HG03103 (cell line): ENCODE measurements around the gene OTOGL.
"Not testable (repeated sequence)": the region's sequence is repeated elsewhere in the genome, so short reads cannot be mapped to it uniquely, and the experiment has no call there.

ENCODE experiments used
- ATAC-seq: cut with Tn5 transposase; IDR thresholded peaks from one replicate; pipeline ENCODE4 v1.9.1; 2021; ENCODE audit warnings: low read depth; ENCODE audit not compliant: unreplicated experiment

The OTOGL gene

DNA sequence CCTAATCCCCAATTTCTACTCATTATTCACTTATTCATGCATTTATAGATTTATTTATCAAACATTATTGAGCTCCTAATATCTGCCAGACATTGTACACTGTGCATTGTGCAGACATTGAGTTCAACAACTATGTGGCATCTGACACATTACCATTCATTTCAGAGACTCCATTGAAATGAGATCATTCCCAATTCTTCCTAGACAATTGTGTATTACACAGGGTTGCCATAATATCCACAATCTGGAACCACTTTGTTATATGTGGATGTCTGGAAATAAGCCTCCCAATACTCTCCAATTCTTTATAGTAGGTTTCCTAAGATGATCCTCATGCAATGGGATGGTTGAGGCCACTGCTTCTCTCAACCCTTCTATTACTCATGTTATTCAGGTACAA lies 165.0 kb downstream of the OTOGL start:
- ATAC-seq: no peak

GRCh38 chr12:80264891-80265290 lies 165.6 kb downstream of the OTOGL start:
- no peak for ATAC-seq

DNA sequence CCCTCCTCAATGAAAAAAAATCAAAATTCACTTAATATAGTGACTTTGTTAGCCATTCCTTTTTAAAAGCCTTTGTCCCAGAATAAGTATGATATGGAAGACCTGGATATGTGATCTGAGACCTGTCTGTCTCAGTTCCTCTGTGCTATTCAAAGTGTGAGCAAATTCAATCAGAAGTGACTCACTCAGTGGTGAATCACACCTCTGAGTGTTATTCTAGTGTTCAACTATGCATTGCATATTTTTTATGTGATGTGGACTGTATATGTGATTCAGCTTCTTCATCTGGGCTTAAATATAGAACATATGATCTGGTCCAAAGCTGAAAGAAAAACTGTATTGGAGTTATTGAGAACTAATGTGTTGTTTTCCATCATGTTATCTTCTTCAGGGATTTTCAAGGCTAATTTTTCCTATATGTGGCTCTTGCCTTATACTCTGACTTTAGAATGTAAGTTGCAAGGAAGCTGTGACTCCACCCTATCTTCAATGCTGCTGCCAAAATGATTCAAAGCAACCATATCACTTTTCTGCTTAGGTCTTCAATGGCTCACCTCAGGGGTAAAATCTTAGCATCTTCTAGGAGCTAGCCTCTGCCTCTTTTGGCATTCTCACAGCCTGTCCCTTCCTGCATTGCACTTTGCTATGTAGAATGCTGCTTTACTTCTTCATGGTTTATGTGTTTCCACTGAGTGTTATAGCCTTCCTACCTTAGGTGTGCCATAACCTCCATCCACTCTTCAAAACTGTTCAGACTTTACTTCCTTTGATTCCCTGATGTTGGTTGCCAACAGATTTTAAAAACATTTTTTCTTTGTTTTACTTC lies 169.8 kb downstream of the OTOGL start:
- ATAC-seq: no peak

DNA sequence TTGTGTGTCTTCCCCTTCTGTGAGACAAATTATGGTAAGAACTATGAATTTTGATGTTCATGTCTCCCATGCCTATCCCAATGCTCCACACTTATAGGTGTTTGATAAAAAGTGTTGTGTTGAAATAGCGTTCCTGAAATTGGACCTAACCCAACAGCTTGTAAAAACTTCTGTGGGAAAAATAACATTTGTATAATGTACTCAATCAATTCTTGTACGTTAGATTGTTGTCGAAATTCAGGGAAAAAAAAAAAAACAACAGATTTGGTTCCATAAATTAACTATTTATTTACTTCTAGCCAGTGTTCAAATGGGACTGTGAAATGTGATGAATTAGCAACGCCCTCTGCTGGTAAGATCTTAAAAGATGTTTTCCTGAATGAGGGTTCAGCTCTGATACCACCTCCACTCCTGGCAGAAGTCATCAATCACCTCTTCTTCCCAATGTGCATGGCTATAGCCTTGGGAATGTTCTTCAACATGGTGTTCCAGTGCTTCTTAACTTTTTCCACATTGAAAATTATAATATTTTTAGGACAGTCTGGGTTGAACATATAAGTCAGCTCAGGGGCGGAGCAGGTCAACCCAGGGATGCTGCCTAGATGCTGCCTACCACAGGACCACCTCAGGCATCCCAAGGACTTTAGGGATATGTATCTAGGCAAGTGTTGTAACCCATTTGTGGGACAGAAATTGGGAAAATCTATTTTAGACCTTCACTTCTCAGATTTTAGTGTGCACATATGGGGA lies 170.6 kb downstream of the OTOGL start:
- ATAC-seq: no peak

DNA sequence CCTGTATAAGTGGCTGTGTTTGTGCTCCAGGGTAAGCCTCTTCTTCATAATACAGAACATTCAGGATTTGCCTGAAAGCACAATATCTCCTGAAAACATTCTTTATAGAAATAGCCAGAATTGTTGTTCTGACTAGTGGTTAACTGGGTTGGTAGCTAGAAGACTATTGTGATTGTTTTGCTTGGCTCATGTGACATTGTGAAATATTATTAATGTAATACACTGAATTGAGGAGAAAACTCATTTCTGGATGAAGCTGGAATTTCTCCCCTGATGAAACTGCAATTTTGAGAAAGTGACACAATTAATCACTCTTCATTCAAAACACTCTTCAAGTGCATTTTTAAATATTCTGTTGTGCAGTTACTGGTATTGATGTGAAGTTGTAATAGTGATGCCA lies 172.4 kb downstream of the OTOGL start:
- ATAC-seq: no peak

- ATAC-seq: no peak
Measured at GRCh38 chr12:80272387-80272915, 173.1 kb downstream of the OTOGL start.

GRCh38 chr12:80273144-80273543 lies 173.8 kb downstream of the OTOGL start:
- ATAC-seq: no peak

DNA sequence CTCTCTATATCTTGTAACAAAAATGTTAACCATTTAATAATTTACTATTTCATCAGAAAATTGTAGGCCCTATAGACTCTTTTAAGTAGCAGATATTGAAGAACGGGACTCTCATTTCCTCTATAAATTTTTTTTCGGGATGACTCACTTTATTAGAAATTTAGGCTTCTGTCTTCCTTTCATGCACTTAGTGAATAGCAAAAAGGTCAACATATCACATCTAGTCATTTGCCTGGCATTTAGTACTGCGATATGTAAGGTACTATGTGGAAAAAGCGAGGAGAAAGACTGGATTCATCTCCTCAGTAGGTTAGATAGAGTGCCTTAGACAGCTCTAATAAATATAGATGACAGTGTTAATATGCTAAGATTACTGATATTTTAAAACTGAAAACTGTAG lies 178.4 kb downstream of the OTOGL start:
- no peak for ATAC-seq

DNA sequence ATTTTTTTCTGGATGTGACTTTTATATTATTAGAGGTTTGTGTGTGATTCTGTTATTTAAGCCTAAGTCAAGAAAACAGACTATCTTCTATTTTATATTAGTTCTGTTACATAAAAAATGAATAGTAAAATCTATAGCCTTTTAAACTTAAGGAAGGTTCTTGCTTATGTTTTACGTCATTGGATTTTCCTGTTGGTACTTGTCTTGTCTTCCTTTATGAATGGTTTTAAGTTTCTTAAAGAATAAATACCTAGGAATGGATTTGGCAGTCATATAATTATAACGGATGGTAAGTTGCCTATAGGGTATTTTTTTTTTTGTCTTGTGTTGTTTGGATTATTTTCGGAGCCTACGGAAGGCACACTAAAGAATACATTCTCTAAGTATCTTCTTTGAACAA lies 182.9 kb downstream of the OTOGL start:
- no peak for ATAC-seq

DNA sequence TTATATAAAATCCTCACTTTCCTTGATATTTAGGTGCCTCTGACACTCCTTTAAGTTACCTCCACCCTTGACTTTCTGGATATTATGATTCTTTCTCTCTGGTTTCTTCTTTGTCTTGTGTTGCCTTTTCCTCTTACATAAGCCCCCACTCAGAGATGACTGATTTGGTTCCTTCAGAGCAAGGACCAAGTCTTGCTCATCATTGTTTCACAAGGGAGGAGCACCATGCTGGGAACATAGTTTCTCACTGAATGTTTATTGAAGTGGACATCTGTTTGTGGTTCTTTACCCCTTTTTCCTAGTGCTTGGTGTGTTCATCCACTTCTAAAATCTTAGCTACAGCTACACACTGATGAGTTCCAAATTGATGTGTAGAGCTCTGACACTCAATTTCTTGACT lies 183.4 kb downstream of the OTOGL start:
- no peak for ATAC-seq

GRCh38 chr12:80291108-80291754 lies 191.9 kb downstream of the OTOGL start:
- peak; percentile 30 for ATAC-seq

DNA sequence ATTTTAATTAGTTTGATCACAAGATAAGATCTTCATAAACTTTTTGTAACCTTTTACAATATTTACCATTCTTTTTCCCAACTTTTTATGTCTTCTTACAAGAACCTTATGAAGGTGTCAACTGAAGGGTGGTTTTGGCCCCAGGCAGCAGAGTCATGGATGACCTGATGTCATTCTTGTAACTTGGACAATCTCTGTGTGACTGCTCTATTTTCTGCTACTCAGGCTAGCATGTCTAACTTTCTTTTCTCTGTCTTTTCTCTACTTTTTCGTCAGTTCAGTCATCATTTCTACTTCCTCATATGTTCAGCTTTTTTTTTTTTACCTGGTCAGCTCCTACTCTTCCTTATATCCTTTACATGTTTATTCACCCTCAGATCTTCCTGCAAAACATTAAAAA lies 194.0 kb downstream of the OTOGL start:
- peak; percentile 46 for ATAC-seq

GRCh38 chr12:80293759-80294158 lies 194.4 kb downstream of the OTOGL start:
- ATAC-seq: peak; percentile 75

- ATAC-seq: peak; percentile 36
Measured at GRCh38 chr12:80299219-80299618, 199.9 kb downstream of the OTOGL start.

DNA sequence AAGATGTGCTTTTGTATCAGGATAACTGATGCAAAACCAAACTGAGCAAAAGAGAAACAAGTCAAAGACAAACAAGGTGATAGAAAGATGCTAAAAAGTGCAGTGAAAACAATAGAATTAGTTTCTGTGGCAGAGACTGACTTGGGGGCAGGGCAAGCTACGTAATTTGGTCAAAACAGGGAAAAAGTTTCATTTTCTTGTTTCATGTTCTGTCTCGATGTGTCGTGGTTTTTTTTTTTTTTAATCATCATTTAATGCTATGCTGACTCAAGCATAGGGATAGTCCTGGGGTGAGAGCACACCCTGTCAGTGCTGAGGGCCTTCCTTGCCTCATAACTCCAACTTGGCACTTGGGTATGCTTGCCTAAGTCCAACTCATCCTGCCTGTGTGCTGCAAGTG lies 200.6 kb downstream of the OTOGL start:
- peak; percentile 66 for ATAC-seq

- ATAC-seq: not testable (repeated sequence)
Measured at GRCh38 chr12:80307436-80307835, 208.1 kb downstream of the OTOGL start.

- no peak for ATAC-seq
Measured at GRCh38 chr12:80313209-80313608, 213.9 kb downstream of the OTOGL start.

DNA sequence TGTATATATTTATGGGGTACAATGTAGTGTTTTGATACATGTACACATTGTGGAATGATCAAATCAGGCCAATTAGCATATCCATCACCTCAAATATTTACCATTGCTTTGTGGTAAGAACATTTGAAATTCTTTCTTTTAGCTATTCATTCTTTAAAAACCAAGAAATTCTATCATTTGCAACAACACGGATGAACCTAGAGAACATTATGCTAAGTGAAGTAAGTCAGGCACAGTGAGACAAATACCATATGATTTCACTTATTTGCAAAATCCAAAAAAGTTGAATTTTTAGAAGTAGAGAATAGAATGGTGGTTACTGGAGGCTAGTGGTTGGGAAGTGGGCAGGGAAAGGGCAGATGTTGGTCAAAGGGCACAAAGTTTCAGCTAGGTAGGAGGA lies 215.4 kb downstream of the OTOGL start:
- no peak for ATAC-seq

DNA sequence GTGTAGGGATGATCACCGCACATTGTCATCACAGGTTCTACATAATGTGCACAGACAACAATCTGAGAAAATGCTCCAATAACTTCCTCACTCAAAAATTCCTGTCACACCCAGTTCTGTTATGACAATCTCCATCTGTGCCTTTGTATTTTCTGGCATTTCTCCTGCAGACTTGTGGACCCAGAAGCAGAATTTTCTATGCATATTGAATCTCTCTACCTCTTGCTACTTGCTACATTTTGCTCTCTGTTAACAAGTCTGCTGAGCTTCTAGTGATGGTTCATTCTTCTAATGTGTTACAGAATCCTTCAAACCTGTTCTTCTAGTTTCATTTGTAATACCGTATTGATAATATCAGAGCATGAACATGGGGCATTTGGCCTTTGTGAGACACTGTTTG lies 216.9 kb downstream of the OTOGL start:
- ATAC-seq: no peak

DNA sequence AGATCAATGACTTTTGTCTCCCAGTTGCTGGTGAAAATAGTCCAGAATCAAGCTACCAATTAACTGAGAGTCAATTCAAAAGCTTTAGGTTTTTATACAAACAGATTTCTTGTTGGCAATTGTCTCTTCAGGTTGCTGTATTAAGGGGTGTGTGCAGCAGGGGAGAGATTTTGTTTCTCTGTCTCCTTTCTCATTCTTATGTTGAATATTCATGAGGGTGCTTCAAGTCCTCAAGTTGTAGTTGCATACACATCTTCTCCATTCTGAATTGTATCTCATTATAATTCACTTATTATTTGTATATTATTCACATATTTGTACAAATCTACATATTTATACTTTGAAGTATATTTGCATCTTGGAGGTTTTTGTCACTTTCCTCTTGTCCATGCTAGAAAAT lies 218.0 kb downstream of the OTOGL start:
- ATAC-seq: no peak

DNA sequence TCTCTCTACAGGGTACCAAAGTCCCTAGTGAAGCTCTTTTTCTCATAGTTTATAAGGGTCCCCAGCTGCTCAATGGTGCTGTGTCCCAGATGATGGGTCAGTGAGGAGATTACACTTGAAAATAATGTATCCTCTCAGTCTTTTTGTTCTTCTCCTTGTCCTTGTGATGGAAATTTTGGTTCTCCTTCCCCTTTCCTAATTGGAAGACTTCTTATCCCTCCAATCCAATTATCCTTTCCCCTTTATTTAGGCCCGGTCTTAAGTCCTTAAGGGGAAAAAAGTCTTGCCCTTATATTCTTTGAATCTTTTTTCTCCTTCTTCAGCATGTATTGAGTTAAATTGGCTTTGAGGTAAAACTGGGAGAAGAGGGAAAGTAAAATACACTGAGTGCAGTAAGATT lies 218.6 kb downstream of the OTOGL start:
- ATAC-seq: no peak
